KMS-11 (cell line): ENCODE measurements around the gene KLK3.

Experiments used
- H2AFZ ChIP-seq: fragments of 200-600 bp; sonication (generic); 2 replicates; pipeline ENCODE4 v1.6.1; 2016; ENCODE audit warnings: antibody characterized with exemption, mixed run types, low read depth
- H3K27ac ChIP-seq: fragments of 200-600 bp; sonication (generic); 2 replicates; pipeline ENCODE4 v1.6.1; 2016; ENCODE audit warnings: mild to moderate bottlenecking, mixed run types
- H3K27me3 ChIP-seq: fragments of 200-600 bp; sonication (generic); 2 replicates; pipeline ENCODE4 v1.6.1; 2017; ENCODE audit warnings: mild to moderate bottlenecking, low read depth, mixed run types, moderate library complexity; ENCODE audit not compliant: insufficient read depth
- H3K36me3 ChIP-seq: fragments of 200-600 bp; sonication (generic); 2 replicates; pipeline ENCODE4 v1.6.1; 2017; ENCODE audit warnings: mild to moderate bottlenecking, mixed run types; ENCODE audit not compliant: insufficient read depth
- H3K4me1 ChIP-seq: fragments of 200-600 bp; sonication (generic); 2 replicates; pipeline ENCODE4 v1.6.1; 2016; ENCODE audit warnings: mild to moderate bottlenecking, low read depth, mixed run types; ENCODE audit not compliant: poor library complexity, severe bottlenecking
- H3K4me2 ChIP-seq: fragments of 200-600 bp; sonication (generic); 2 replicates; pipeline ENCODE4 v1.7.0; 2016; ENCODE audit warnings: mild to moderate bottlenecking, mixed run types
- H3K4me3 ChIP-seq: fragments of 200-600 bp; sonication (generic); IDR thresholded peaks from 2 replicates; pipeline ENCODE4 v1.6.1; 2017; ENCODE audit warnings: low read depth, low read length, mixed read lengths; ENCODE audit not compliant: insufficient read depth
- H3K79me2 ChIP-seq: fragments of 200-600 bp; sonication (generic); 2 replicates; pipeline ENCODE4 v1.6.1; 2016; ENCODE audit warnings: low read depth, mixed run types; ENCODE audit not compliant: insufficient read depth
- H3K9ac ChIP-seq: fragments of 200-600 bp; sonication (generic); 2 replicates; pipeline ENCODE4 v1.6.1; 2016; ENCODE audit warnings: mild to moderate bottlenecking, mixed run types
- H4K20me1 ChIP-seq: fragments of 200-600 bp; sonication (generic); 2 replicates; pipeline ENCODE4 v1.6.1; 2016; ENCODE audit warnings: mild to moderate bottlenecking, mixed run types; ENCODE audit not compliant: insufficient read depth
- CTCF ChIP-seq: fragments of 200-600 bp; sonication (generic); conservative IDR thresholded peaks from 2 replicates; pipeline ENCODE4 v1.6.1; 2017; ENCODE audit warnings: low read depth, mild to moderate bottlenecking, antibody characterized with exemption, low read length, moderate library complexity, mixed read lengths

KLK3 gene

GRCh38 chr19:50902640-50903039 lies 47.9 kb downstream of the KLK3 start:
- Histone ChIP-seq H3K4me3 (no peak overlapping the region), H3K79me2 (no peaks in the 10 kb centered on the region), H3K4me1 (no peaks in the 10 kb centered on the region), H2AFZ (no peak overlapping the region), H3K27ac (no peak overlapping the region), H3K9ac (no peak overlapping the region), H3K27me3 (no peaks in the 10 kb centered on the region), H3K36me3 (no peaks in the 10 kb centered on the region), H3K4me2 (no peak overlapping the region), H4K20me1 (no peaks in the 10 kb centered on the region)
- TF ChIP-seq CTCF, result no peak

- Histone ChIP-seq H3K27me3 (no peaks in the 10 kb centered on the region; the same call in 1 of the 2 replicates), H2AFZ (no peak overlapping the region), H3K4me3 (no peak overlapping the region), H4K20me1 (no peaks in the 10 kb centered on the region), H3K4me1 (no peaks in the 10 kb centered on the region), H3K79me2 (no peaks in the 10 kb centered on the region), H3K9ac (no peak overlapping the region), H3K27ac (no peak overlapping the region), H3K36me3 (no peaks in the 10 kb centered on the region), H3K4me2 (no peak overlapping the region)
- TF ChIP-seq CTCF, result peak; percentile 26; the same call in 1 of the 2 replicates
These were observed 51.5 kb downstream of the KLK3 start for GRCh38 chr19:50906217-50906616.

GRCh38 chr19:50908336-50908735 lies 53.6 kb downstream of the KLK3 start:
- Histone ChIP-seq H3K4me1 (no peaks in the 10 kb centered on the region), H3K79me2 (no peaks in the 10 kb centered on the region), H2AFZ (no peak overlapping the region), H3K27ac (no peak overlapping the region), H3K27me3 (no peaks in the 10 kb centered on the region; the same call in 1 of the 2 replicates), H4K20me1 (no peaks in the 10 kb centered on the region), H3K4me3 (no peak overlapping the region), H3K4me2 (no peak overlapping the region), H3K9ac (no peak overlapping the region), H3K36me3 (no peaks in the 10 kb centered on the region)
- no peak for TF ChIP-seq CTCF

GRCh38 chr19:50909240-50910070 lies 54.7 kb downstream of the KLK3 start:
- Histone ChIP-seq H3K27me3 (no peaks in the 10 kb centered on the region; the same call in 1 of the 2 replicates), H3K27ac (no peak overlapping the region), H3K4me1 (no peaks in the 10 kb centered on the region), H3K4me2 (no peak overlapping the region), H3K36me3 (no peaks in the 10 kb centered on the region), H3K4me3 (no peak overlapping the region), H2AFZ (no peak overlapping the region), H4K20me1 (no peaks in the 10 kb centered on the region), H3K9ac (no peak overlapping the region), H3K79me2 (no peaks in the 10 kb centered on the region)
- TF ChIP-seq CTCF, result no peak
